ENCODE data around the gene EMX2.

DNA sequence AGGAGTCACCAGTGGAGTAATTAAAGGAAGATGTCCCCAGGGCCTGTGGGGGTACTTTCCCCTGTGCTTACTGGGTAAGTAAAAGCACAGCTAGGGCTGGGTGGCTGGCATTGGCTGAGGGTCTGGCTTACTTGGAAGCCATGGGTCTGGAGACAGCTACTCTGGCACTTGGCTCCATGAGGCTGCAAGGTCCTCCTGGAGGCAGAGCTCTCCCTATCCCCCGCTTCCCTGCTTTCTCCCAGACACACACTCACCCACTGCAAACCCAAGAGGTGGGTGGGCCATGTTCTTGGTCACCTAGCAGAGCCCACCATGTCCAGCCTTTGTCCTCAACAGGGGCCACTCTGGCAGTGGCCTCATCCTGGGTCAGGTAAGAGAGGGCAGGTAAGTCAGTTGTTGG, 13.3 kb downstream of the EMX2 start:
- TF ChIP-seq, protein P1, sequence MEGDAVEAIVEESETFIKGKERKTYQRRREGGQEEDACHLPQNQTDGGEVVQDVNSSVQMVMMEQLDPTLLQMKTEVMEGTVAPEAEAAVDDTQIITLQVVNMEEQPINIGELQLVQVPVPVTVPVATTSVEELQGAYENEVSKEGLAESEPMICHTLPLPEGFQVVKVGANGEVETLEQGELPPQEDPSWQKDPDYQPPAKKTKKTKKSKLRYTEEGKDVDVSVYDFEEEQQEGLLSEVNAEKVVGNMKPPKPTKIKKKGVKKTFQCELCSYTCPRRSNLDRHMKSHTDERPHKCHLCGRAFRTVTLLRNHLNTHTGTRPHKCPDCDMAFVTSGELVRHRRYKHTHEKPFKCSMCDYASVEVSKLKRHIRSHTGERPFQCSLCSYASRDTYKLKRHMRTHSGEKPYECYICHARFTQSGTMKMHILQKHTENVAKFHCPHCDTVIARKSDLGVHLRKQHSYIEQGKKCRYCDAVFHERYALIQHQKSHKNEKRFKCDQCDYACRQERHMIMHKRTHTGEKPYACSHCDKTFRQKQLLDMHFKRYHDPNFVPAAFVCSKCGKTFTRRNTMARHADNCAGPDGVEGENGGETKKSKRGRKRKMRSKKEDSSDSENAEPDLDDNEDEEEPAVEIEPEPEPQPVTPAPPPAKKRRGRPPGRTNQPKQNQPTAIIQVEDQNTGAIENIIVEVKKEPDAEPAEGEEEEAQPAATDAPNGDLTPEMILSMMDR (IDR thresholded peaks at IDR 0.05) = no peak
- TF ChIP-seq POLR2A (IDR thresholded peaks at IDR 0.05) = no peak

Measured in adrenal gland (tissue), 5 donors.